ENCODE measurements around the gene ANO7.

- no peak for TF ChIP-seq CTCF (IDR thresholded peaks at IDR 0.05)
- no peak for TF ChIP-seq EP300 (IDR thresholded peaks at IDR 0.05)
- TF ChIP-seq POLR2A (IDR thresholded peaks at IDR 0.05): no peak
- no peak for TF ChIP-seq POLR2AphosphoS5 (IDR thresholded peaks at IDR 0.05)
Measured at GRCh38 chr2:241177526-241178334, 10.7 kb upstream of the ANO7 start.
